Measurements from ENCODE around the gene ZFYVE28.

- TF ChIP-seq SP1 (IDR thresholded peaks at IDR 0.05) = no peak
- no peak for TF ChIP-seq BHLHE40 (IDR thresholded peaks at IDR 0.05; ENCODE audit: borderline replicate concordance)
- TF ChIP-seq FOXM1 (IDR thresholded peaks at IDR 0.05; ENCODE audit: borderline replicate concordance) = no peak
- no peak for TF ChIP-seq FOXK2 (IDR thresholded peaks at IDR 0.05)
- TF ChIP-seq ARNT (IDR thresholded peaks at IDR 0.05) = no peak
- no peak for TF ChIP-seq NFRKB (IDR thresholded peaks at IDR 0.05)
- no peak for TF ChIP-seq TARDBP (IDR thresholded peaks at IDR 0.05)
- no peak for TF ChIP-seq SUZ12 (IDR thresholded peaks at IDR 0.05)
- TF ChIP-seq ZNF384 (IDR thresholded peaks at IDR 0.05) = no peak
- TF ChIP-seq L3MBTL2 (conservative IDR thresholded peaks at IDR 0.05) = no peak
Observed at GRCh38 chr4:2255501-2256155, 162.8 kb downstream of the ZFYVE28 start.

Measured in HEK293T (cell line).